Parathyroid adenoma (tissue), 2 donors: ENCODE results near the gene CASP14.
A peak's percentile ranks its signal among the peaks of the same experiment; 100 is the strongest.
"Not testable (repeated sequence)": the region's sequence is repeated elsewhere in the genome, so short reads cannot be mapped to it uniquely, and the experiment has no call there.

Experiments used
- H2AFZ ChIP-seq: fragments of 300-600 bp; sonication (generic); one replicate; pipeline ENCODE4 v1.7.0; 2017; ENCODE audit warnings: antibody characterized with exemption, mild to moderate bottlenecking
- H3K27ac ChIP-seq: fragments of 300-600 bp; sonication (generic); one replicate; pipeline ENCODE4 v1.7.0; 2017
- H3K27me3 ChIP-seq: fragments of 300-600 bp; sonication (generic); one replicate; pipeline ENCODE4 v1.7.0; 2017; ENCODE audit warnings: low read length; ENCODE audit not compliant: control insufficient read depth, insufficient read depth
- H3K36me3 ChIP-seq: fragments of 300-600 bp; sonication (generic); one replicate; pipeline ENCODE4 v1.7.0; 2017; ENCODE audit warnings: low read length; ENCODE audit not compliant: control insufficient read depth, insufficient read depth
- H3K4me1 ChIP-seq: fragments of 300-600 bp; sonication (generic); one replicate; pipeline ENCODE4 v1.7.0; 2017; ENCODE audit warnings: control low read depth
- H3K4me2 ChIP-seq: fragments of 300-600 bp; sonication (generic); one replicate; pipeline ENCODE4 v1.7.0; 2017; ENCODE audit warnings: low read length
- H3K4me3 ChIP-seq: fragments of 300-600 bp; sonication (generic); one replicate; pipeline ENCODE4 v1.7.0; 2017; ENCODE audit warnings: low read depth, low read length
- H3K79me2 ChIP-seq: fragments of 300-600 bp; sonication (generic); one replicate; pipeline ENCODE4 v1.7.0; 2017; ENCODE audit warnings: control low read depth
- H3K9ac ChIP-seq: fragments of 300-600 bp; sonication (generic); one replicate; pipeline ENCODE4 v1.7.0; 2017; ENCODE audit warnings: mild to moderate bottlenecking
- H3K9me3 ChIP-seq: fragments of 300-600 bp; sonication (generic); one replicate; pipeline ENCODE4 v1.7.0; 2017; ENCODE audit warnings: low read length; ENCODE audit not compliant: control insufficient read depth
- TF ChIP-seq, protein P1 (sequence below): fragments of 300-600 bp; sonication (generic); IDR thresholded peaks from one replicate; pipeline ENCODE4 v1.7.0; 2017; ENCODE audit warnings: antibody characterized with exemption, mild to moderate bottlenecking
- donor health status: primary hyperparathyroidism.

CASP14 gene

DNA sequence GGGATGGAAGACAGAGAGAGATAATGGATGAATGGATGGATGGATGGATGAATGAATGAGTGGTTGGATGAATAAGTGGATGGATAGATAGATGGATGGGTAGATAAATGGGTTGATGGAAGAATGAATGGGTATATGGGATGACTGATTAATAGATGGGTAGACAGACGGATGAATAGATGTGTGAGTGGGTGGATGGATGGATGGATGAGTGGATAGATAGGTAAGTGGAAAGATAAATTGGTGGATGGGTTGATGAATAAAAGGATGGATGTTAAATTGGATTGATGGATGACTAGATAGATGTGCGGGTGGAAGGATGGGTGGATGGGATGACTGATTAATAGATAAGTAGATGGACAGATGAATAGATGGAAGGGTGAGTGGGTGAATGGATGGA is 1.4 kb downstream of the CASP14 start:
- TF ChIP-seq, protein P1, sequence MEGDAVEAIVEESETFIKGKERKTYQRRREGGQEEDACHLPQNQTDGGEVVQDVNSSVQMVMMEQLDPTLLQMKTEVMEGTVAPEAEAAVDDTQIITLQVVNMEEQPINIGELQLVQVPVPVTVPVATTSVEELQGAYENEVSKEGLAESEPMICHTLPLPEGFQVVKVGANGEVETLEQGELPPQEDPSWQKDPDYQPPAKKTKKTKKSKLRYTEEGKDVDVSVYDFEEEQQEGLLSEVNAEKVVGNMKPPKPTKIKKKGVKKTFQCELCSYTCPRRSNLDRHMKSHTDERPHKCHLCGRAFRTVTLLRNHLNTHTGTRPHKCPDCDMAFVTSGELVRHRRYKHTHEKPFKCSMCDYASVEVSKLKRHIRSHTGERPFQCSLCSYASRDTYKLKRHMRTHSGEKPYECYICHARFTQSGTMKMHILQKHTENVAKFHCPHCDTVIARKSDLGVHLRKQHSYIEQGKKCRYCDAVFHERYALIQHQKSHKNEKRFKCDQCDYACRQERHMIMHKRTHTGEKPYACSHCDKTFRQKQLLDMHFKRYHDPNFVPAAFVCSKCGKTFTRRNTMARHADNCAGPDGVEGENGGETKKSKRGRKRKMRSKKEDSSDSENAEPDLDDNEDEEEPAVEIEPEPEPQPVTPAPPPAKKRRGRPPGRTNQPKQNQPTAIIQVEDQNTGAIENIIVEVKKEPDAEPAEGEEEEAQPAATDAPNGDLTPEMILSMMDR, result no peak
- no peaks in the 10 kb centered on the region for H3K36me3 ChIP-seq

DNA sequence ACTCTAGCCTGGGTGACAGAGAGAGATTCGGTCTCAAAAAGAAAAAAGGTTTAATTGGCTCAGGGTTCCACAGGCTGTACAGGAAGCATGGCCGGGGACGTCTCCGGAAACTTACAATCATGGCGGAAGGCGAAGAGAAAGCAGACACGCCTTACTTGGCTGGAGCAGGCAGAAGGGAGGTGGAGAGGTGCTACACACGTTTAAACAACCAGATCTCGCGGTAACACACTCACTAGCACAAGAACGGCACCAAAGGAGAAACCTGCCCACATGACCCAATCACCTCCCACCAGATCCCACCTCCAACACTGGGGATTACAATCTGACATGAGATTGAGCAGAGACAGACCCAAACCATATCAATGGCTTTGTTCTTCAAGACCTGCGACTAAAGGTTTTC is 12.8 kb downstream of the CASP14 start:
- Histone ChIP-seq H3K9ac (no peak overlapping the region), H3K27me3 (no peaks in the 10 kb centered on the region), H2AFZ (peak overlapping the region; percentile 3), H3K4me2 (no peak overlapping the region), H3K4me3 (no peak overlapping the region), H3K4me1 (peaks cover 4% of the 10 kb centered on the region), H3K27ac (no peak overlapping the region), H3K9me3 (no peaks in the 10 kb centered on the region), H3K36me3 (no peaks in the 10 kb centered on the region), H3K79me2 (no peaks in the 10 kb centered on the region)
- TF ChIP-seq, protein P1, result no peak

More for the DNA sequence above, 1.4 kb downstream of the CASP14 start:
- Histone ChIP-seq H3K27me3 (no peaks in the 10 kb centered on the region), H3K9ac (no peak overlapping the region), H3K27ac (peak overlapping the region; percentile 96), H3K9me3 (no peaks in the 10 kb centered on the region), H3K79me2 (no peaks in the 10 kb centered on the region), H3K4me3 (no peak overlapping the region), H3K4me1 (peaks cover 36% of the 10 kb centered on the region), H3K4me2 (no peak overlapping the region), H2AFZ (no peak overlapping the region)

DNA sequence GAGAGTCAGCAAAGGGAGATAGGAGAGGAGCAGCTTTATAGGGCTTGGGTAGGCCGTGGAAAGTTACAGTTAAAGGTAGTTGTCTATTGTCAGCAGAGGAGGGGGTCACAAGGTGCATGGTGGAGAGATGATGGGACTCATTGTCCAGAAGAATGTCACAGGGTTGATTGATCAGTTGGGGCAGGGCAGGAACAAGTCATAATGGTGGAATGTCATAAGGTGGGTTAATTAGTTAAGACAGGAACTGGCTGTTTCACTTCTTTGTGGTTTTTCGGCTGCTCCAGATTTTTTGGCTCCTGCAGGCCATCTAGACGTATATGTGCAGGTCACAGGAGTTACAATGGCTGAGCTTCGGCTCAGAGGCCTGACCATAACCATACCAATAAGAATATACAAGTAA is 21.1 kb downstream of the CASP14 start:
- H3K36me3 ChIP-seq, H2AFZ ChIP-seq, H3K9ac ChIP-seq, H3K4me3 ChIP-seq, H3K79me2 ChIP-seq, H3K27ac ChIP-seq, H3K27me3 ChIP-seq, H3K9me3 ChIP-seq, H3K4me2 ChIP-seq, H3K4me1 ChIP-seq: not testable (repeated sequence)

DNA sequence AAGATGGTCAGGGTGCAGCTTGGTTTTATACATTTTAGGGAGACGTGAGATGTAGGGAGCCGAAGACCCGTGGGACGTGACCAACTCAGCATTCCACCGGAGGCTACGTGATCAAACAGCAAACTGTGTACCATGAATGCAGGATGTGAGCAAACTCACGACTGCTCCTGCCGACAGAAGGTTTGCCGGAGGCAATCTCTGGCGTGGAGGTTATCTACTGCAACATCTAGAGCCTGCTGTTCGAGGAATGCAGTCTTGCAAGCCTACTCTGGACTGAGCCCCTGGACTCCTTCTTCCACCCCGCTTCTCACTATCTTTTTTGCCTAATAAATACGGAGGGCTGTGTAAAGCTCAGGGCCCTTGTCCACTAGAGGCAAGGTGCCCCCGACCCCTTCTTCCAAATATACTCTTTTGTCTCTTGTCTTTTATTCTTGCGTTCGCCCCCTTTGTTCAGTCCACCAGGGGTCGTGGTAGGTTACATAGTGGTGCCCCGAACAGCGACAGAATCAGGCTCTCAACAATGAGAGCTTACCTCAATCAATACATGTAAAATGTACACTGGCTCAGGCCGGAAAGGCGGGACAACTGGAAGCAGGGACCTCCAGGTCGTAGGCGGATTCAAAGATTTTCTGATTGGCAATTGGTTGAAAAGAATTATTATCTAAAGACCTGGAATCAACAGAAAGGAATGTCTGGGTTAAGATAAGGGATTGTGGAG is 23.8 kb downstream of the CASP14 start:
- Histone ChIP-seq H3K27ac (peak overlapping the region; percentile 61), H3K27me3 (no peaks in the 10 kb centered on the region), H3K79me2 (no peaks in the 10 kb centered on the region), H3K4me3 (no peak overlapping the region), H3K9me3 (no peaks in the 10 kb centered on the region), H3K4me2 (no peak overlapping the region), H2AFZ (peak overlapping the region; percentile 67), H3K4me1 (peaks cover 5% of the 10 kb centered on the region), H3K9ac (no peak overlapping the region), H3K36me3 (no peaks in the 10 kb centered on the region)
- TF ChIP-seq, protein P1, result peak; percentile 32

DNA sequence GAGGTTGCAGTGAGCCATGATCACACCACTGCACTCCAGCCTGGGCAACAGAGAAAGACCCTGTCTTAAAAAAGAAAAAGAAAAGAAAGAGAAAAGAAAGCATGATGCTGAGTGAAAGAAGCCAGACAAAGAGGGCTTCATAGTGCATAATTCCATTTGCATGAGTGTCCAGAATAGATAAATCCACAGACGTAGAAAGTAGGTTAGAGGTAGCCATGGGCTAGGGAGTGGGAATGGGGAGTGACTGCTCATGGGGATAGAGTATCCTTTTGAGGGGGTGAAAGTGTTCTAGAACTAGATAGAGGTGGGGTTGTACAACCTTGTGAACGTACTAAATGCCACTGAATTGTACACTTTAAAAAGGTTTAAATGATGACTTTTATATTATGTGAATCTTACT is 25.1 kb downstream of the CASP14 start:
- H3K27me3 ChIP-seq, result no peaks in the 10 kb centered on the region
- no peak overlapping the region for H2AFZ ChIP-seq
- no peak overlapping the region for H3K9ac ChIP-seq
- no peak overlapping the region for H3K27ac ChIP-seq
- H3K9me3 ChIP-seq, result no peaks in the 10 kb centered on the region
- H3K4me1 ChIP-seq, result peaks cover 5% of the 10 kb centered on the region
- no peak overlapping the region for H3K4me2 ChIP-seq
- H3K4me3 ChIP-seq, result no peak overlapping the region
- H3K36me3 ChIP-seq, result no peaks in the 10 kb centered on the region
- TF ChIP-seq, protein P1, result no peak
- no peaks in the 10 kb centered on the region for H3K79me2 ChIP-seq
